Activated CD8-positive, alpha-beta T cell treated with anti-CD3 and anti-CD28 coated beads, Interleukin-2, amount 10 ng/mL, durations not matched to agents 7 days and 5 days (primary cell): ENCODE measurements around the gene PRKAR2A. TPM values are rescaled to one million over a fixed set of nuclear protein-coding genes. Genes with fewer than 3 reads are reported as not detected.
"Not testable (repeated sequence)": the region's sequence is repeated elsewhere in the genome, so short reads cannot be mapped to it uniquely, and the experiment has no call there.

Experiments used
- ATAC-seq: fragments of 150-1000 bp; cut with Tn5 transposase; one replicate; pipeline ENCODE4 v1.10.0; 2021; ENCODE audit warnings: moderate library complexity
- CTCF ChIA-PET: fragments of 350-600 bp; sonication (Branson Sonifier 250); formaldehyde crosslinking; loops from one replicate; lab custom pipeline; 2021; ENCODE audit warnings: antibody characterized with exemption; lab: Charles Lee
- POLR2A ChIA-PET: fragments of 350-600 bp; sonication (Branson Sonifier 250); formaldehyde crosslinking; loops from one replicate; lab custom pipeline; 2021; ENCODE audit warnings: antibody characterized with exemption; lab: Charles Lee
- DNase-seq: peaks from one replicate; pipeline ENCODE4 v3.0.0-alpha.2; 2020
- H3K27ac Mint-ChIP-seq: one replicate; pipeline ENCODE4 v1.8.0; 2021; ENCODE audit warnings: mild to moderate bottlenecking, mixed read lengths
- H3K27me3 Mint-ChIP-seq: one replicate; pipeline ENCODE4 v1.8.0; 2021; ENCODE audit warnings: low read depth, mixed read lengths
- H3K36me3 Mint-ChIP-seq: one replicate; pipeline ENCODE4 v1.8.0; 2021; ENCODE audit warnings: low read depth, mixed read lengths
- H3K4me1 Mint-ChIP-seq: one replicate; pipeline ENCODE4 v1.8.0; 2021; ENCODE audit warnings: low read depth, mixed read lengths
- H3K4me3 Mint-ChIP-seq: one replicate; pipeline ENCODE4 v1.8.0; 2021; ENCODE audit warnings: mild to moderate bottlenecking, mixed read lengths
- H3K9me3 Mint-ChIP-seq: one replicate; pipeline ENCODE4 v1.8.0; 2022; ENCODE audit warnings: mixed read lengths; ENCODE audit not compliant: insufficient read depth
- total RNA-seq, 2 experiments: library from RNA; stranded (reverse); gene quantifications; one replicate each; pipeline ENCODE4 v1.2.3, GENCODE V29; 2021

PRKAR2A gene
- total RNA-seq, 2 experiments from 2014 or later, result 35.9 to 40.2 TPM

- ATAC-seq, result no peak
- H3K9me3 Mint-ChIP-seq, result no peaks in the 10 kb centered on the region
- no peak for DNase-seq
- no peak overlapping the region for H3K4me3 Mint-ChIP-seq
- ChIA-PET CTCF (interaction anchor here (1.2 kb wide), 1 partner anchor 16 kb away, joined by 3 read pairs; no protein-coding TSS in a partner anchor), POLR2A (no interaction called here)
- peaks cover 20% of the 10 kb centered on the region for H3K27me3 Mint-ChIP-seq
- no peaks in the 10 kb centered on the region for H3K36me3 Mint-ChIP-seq
- H3K4me1 Mint-ChIP-seq, result no peaks in the 10 kb centered on the region
- H3K27ac Mint-ChIP-seq, result no peak overlapping the region
Observed at GRCh38 chr3:48723725-48724124, 123.9 kb downstream of the PRKAR2A start.

DNA sequence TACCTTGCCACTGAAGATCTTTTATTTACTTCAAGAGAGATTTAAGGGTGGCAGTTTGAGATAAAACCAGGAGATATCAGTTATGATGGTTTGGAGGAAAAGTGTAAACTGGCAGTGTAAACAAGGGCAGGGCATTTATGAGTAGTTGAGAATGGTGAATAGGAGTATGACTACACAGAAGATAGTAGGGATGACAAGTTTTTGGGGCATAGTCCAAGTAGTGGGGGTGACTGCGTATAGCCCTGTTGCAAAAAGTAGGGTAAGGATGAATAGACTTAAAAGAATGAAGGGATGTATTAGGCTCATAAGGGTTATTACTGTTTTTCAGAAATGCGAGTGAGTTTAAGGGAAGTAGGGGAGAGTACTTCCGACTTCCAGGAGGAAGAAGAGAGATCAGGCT, 124.4 kb downstream of the PRKAR2A start:
- H3K9me3 Mint-ChIP-seq, ATAC-seq, H3K27ac Mint-ChIP-seq, POLR2A ChIA-PET, H3K4me3 Mint-ChIP-seq, DNase-seq, H3K4me1 Mint-ChIP-seq, H3K36me3 Mint-ChIP-seq: not testable (repeated sequence)
- CTCF ChIA-PET, result interaction anchor here (1.2 kb wide), 1 partner anchor 16 kb away, joined by 3 read pairs; no protein-coding TSS in a partner anchor
- H3K27me3 Mint-ChIP-seq, result peaks cover 25% of the 10 kb centered on the region

DNA sequence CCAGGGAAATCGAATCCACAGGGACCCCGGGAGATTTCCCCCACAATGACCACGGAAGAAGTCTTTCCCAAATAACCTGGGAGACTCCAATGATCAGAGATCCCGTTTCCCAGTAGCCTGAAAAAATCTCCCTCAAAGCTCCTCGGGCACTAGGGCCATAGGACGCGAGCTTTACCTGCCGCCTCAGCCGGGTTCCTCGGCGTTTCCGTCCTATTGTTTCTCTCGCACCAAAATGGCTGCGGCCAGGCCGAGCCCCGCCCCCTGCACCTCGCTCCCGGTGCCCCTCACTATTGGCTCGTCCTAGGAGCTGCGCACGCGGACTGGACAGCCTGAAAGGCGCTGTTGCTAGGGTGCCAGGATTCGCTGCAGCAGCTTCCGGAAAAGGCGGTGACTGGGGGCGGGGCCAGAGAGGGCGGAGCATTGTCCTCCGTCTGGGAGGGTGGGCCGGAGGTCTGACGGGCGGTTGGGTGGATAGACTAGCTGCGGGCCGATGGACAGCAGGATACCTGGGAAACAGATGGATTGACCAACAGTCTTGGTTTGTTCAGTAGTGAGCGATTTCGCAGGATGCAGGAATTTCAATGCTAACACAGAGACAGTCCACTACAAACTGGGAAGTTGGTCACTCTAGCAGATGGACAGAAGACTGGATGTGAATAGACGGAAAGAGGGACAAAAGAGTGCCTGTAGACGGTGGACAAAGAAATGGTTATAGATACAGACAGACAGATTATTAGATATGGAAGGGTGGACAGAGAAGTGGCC, 130.5 kb downstream of the PRKAR2A start, which contains the start of gene IP6K2:
Gene IP6K2, minus strand, starts transcription at position 240 of the 765 bp plus-strand sequence. CDS start 21,930 bp downstream, outside the sequence.
- Mint-ChIP-seq H3K9me3 (no peaks in the 10 kb centered on the region), H3K4me3 (peak within 1 kb of the TSS; percentile 99), H3K27me3 (peaks cover 19% of the 10 kb centered on the region), H3K4me1 (peaks cover 35% of the 10 kb centered on the region), H3K36me3 (peaks cover 31% of the 10 kb centered on the region), H3K27ac (peak within 1 kb of the TSS; percentile 98)
- ATAC-seq, result peak; percentile 100
- ChIA-PET POLR2A (interaction anchor here (0.6 to 2.2 kb wide), 28 partner anchors 8 to 753 kb away, joined by 3 to 9 read pairs (median 4); partner anchors contain the start of genes ARIH2, CELSR3, DAG1 and NCKIPSD), CTCF (interaction anchor here (1.1 to 2.1 kb wide), 6 partner anchors 10 to 377 kb away, joined by 3 to 13 read pairs (median 4); partner anchors contain the start of genes NCKIPSD, QRICH1 and WDR6)
- DNase-seq, result peak; percentile 99

DNA sequence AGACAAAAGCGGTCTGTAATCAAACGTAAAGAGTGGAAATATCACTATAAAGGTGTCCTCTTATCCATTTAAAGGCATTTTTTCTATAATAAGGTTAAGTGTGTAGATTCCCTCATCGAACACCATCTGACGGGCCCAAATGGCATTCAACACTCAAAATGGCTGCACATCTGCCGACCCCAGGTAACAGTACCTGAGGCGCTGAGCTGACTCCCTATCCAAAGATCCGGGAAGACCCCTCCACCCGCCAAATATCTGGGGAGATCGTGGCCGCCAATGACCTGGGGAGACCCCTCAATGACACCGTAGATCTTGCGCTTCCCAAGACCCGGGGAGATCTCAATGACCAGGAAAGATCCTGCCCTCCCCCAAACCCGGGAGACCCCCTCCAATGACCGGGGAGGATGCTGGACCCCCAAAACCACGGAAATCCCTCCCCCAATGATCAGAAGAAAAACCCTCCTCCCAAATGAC, 131.1 kb downstream of the PRKAR2A start:
- DNase-seq (peak; percentile 54), ATAC-seq (no peak)
- Mint-ChIP-seq H3K4me3 (peak overlapping the region; percentile 99), H3K9me3 (no peaks in the 10 kb centered on the region), H3K27ac (peak overlapping the region; percentile 98), H3K36me3 (peaks cover 36% of the 10 kb centered on the region), H3K27me3 (peaks cover 19% of the 10 kb centered on the region), H3K4me1 (peaks cover 39% of the 10 kb centered on the region)
- CTCF ChIA-PET, result interaction anchor here (0.9 to 2.1 kb wide), 8 partner anchors 10 to 437 kb away, joined by 3 to 13 read pairs (median 4); partner anchors contain the start of genes NCKIPSD, QRICH1 and WDR6
- POLR2A ChIA-PET, result interaction anchor here (0.6 to 2.2 kb wide), 28 partner anchors 8 to 754 kb away, joined by 3 to 9 read pairs (median 4); partner anchors contain the start of genes ARIH2, CELSR3, DAG1 and NCKIPSD

GRCh38 chr3:48715174-48715800, 132.4 kb downstream of the PRKAR2A start:
- no peak for DNase-seq
- peaks cover 46% of the 10 kb centered on the region for H3K36me3 Mint-ChIP-seq
- peaks cover 46% of the 10 kb centered on the region for H3K4me1 Mint-ChIP-seq
- ChIA-PET CTCF (interaction anchor here (1.0 to 2.1 kb wide), 6 partner anchors 20 to 183 kb away, joined by 3 to 13 read pairs (median 4); partner anchors contain the start of genes NCKIPSD and SLC25A20), POLR2A (interaction anchor here (0.5 to 2.2 kb wide), 3 partner anchors 146 to 292 kb away, joined by 3 to 9 read pairs (median 4); partner anchors contain the start of genes ARIH2 and WDR6)
- H3K9me3 Mint-ChIP-seq, result no peaks in the 10 kb centered on the region
- no peak for ATAC-seq
- peaks cover 14% of the 10 kb centered on the region for H3K27me3 Mint-ChIP-seq
- H3K4me3 Mint-ChIP-seq, result peak overlapping the region; percentile 99
- H3K27ac Mint-ChIP-seq, result peak overlapping the region; percentile 65

DNA sequence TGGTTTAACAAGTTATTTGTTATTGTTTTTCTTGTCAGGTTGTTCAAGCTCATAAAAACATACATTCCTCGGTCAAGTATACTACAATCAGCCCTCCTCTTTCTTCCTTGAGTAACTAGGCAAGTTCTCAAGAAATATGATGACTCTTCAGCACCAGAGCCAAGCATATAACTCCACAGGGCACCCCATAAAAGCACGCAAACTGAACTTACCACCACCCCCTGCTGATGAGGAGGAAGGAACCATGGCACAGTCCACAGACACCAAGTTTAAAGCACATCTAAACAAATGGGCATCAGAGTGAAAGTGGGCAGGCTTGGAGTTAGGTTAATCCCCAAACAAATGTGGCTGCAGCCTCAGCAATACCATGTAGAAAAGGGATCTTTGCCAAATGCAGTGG, 135.9 kb downstream of the PRKAR2A start:
- Mint-ChIP-seq H3K4me3 (no peak overlapping the region), H3K27me3 (no peaks in the 10 kb centered on the region), H3K9me3 (no peaks in the 10 kb centered on the region), H3K4me1 (peaks cover 59% of the 10 kb centered on the region), H3K27ac (peak overlapping the region; percentile 12), H3K36me3 (peaks cover 61% of the 10 kb centered on the region)
- DNase-seq (no peak), ATAC-seq (no peak)
- CTCF ChIA-PET, result no interaction called here
- POLR2A ChIA-PET, result no interaction called here

DNA sequence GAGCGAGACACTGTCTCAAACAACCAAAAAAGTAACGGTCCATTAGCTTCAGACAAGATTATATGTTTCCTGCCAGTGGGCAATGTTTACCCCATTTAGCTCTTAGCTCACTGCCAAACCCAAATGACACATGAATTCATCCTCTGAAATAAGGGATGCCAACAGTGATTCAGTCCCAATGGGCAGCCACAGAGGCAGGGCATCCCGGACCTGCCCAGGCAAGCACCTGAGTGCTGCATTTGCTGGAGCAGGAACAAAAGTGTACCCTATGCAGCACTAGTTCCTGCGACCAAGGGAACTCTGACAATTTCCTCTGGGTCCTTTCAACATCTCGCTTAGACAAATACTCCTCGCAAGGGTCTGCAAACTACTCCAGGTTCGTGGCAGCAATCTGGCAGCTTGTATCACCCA, 138.6 kb downstream of the PRKAR2A start:
- H3K4me1 Mint-ChIP-seq, result peaks cover 42% of the 10 kb centered on the region
- peak overlapping the region; percentile 72 for H3K27ac Mint-ChIP-seq
- no peak overlapping the region for H3K4me3 Mint-ChIP-seq
- H3K27me3 Mint-ChIP-seq, result no peaks in the 10 kb centered on the region
- ATAC-seq (no peak), DNase-seq (no peak)
- POLR2A ChIA-PET, result interaction anchor here (2.1 kb wide), 1 partner anchor 8 kb away, joined by 5 read pairs; the partner anchor contains the start of gene IP6K2
- no peaks in the 10 kb centered on the region for H3K9me3 Mint-ChIP-seq
- CTCF ChIA-PET, result interaction anchor here (1.4 kb wide), 1 partner anchor 31 kb away, joined by 5 read pairs; no protein-coding TSS in a partner anchor
- peaks cover 47% of the 10 kb centered on the region for H3K36me3 Mint-ChIP-seq

DNA sequence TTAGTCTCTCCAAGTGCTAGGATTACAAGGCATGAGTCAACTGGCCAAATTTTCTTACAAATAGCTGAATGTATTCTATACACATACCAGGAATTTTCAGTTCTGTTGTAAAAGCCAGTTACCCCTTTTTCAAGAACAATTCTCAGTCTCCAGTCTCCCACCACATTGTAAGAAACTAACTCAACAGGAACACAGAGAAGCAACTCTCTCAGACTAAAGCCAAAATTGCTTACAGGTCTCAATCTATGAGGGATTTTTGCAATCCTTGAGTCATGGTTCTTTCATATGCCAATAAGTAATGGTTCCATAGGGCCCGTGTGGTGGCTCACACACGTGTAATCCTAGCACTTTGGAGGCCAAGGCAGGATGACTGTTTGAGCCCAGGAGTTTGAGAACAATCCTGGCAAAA, 139.2 kb downstream of the PRKAR2A start:
- no peak for DNase-seq
- peaks cover 44% of the 10 kb centered on the region for H3K4me1 Mint-ChIP-seq
- CTCF ChIA-PET, result no interaction called here
- POLR2A ChIA-PET, result interaction anchor here (2.1 kb wide), 1 partner anchor 9 kb away, joined by 5 read pairs; the partner anchor contains the start of gene IP6K2
- no peaks in the 10 kb centered on the region for H3K9me3 Mint-ChIP-seq
- peak overlapping the region; percentile 72 for H3K27ac Mint-ChIP-seq
- peaks cover 47% of the 10 kb centered on the region for H3K36me3 Mint-ChIP-seq
- ATAC-seq, result no peak
- no peak overlapping the region for H3K4me3 Mint-ChIP-seq
- H3K27me3 Mint-ChIP-seq, result no peaks in the 10 kb centered on the region

- Mint-ChIP-seq H3K36me3 (peaks cover 53% of the 10 kb centered on the region), H3K4me3 (no peak overlapping the region), H3K27ac (no peak overlapping the region), H3K27me3 (no peaks in the 10 kb centered on the region), H3K4me1 (peaks cover 41% of the 10 kb centered on the region), H3K9me3 (no peaks in the 10 kb centered on the region)
- ATAC-seq, result no peak
- DNase-seq, result no peak
- ChIA-PET CTCF (interaction anchor here (1.5 to 1.8 kb wide), 2 partner anchors 9 to 21 kb away, joined by 3 to 4 read pairs; partner anchors contain the start of gene NCKIPSD), POLR2A (interaction anchor here (2.1 kb wide), 1 partner anchor 10 kb away, joined by 5 read pairs; the partner anchor contains the start of gene IP6K2)
Observed at GRCh38 chr3:48707157-48707556, 140.5 kb downstream of the PRKAR2A start.

DNA sequence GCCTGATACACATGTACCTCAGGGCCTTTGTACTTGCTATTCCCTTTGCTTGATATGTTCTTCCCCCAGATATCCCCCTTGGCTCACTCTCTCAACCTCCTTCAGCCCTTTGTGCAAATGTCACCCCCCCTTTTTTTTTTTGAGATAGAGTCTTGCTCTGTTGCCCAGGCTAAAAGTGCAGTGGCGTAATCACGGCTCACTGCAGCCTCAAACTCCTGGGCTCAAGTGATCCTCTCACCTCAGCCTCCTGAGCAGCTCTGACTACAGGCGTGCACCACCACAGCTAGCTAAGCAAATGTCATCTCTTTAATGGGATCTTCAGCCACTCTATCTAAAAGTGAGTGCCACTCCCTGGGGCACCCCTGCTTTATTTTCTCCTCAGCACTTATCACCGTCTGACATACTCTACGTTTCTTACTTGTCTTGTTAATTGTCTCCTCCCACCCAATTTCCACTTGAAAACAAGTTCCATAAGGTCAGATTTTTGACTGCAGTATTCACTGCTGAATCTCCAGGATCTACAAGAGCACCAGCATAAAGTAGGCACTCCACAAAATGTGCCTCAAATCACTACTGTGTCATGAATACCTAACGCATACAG, 145.3 kb downstream of the PRKAR2A start:
- Mint-ChIP-seq H3K4me3 (no peak overlapping the region), H3K36me3 (peaks cover 36% of the 10 kb centered on the region), H3K27me3 (no peaks in the 10 kb centered on the region), H3K9me3 (no peaks in the 10 kb centered on the region), H3K27ac (no peak overlapping the region), H3K4me1 (peaks cover 15% of the 10 kb centered on the region)
- POLR2A ChIA-PET, result interaction anchor here (1.0 kb wide), 1 partner anchor 15 kb away, joined by 3 read pairs; the partner anchor contains the start of gene IP6K2
- ATAC-seq (no peak), DNase-seq (no peak)
- CTCF ChIA-PET, result no interaction called here
